ENCODE data around the gene OR6C76.
"Not testable (repeated sequence)": the region's sequence is repeated elsewhere in the genome, so short reads cannot be mapped to it uniquely, and the experiment has no call there.

Gene OR6C76

DNA sequence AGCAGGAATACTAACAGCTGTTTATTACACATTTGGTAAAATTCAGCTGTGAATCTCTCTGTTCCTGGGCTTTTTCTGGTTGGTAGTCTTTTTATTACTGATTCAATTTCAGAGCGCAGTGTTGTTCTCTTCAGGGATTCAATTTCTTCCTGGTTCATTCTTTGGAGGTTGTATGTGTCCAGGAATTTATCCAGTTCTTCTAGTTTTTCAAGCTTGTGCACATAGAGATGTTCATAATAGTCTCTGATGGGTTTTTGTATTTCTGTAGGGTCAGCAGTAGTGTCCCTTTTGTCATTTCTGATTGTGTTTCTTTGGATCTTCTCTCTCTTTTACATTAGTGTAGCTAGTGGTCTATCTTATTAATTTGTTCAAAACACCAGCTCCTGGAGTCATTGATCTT is 9.1 kb upstream of the OR6C76 start:
- H3K36me3 ChIP-seq (ENCODE audit: insufficient read depth, low read length), result no peaks in the 10 kb centered on the region
- no peak overlapping the region for H3K4me3 ChIP-seq (ENCODE audit: low read length)
- no peak overlapping the region for H3K9ac ChIP-seq (ENCODE audit: low read depth, low read length)
- H3K27ac ChIP-seq (ENCODE audit: low read depth, low read length), result no peak overlapping the region
- 100% methylated on average over 1 of the region's 1 CpG for WGBS
- no peaks in the 10 kb centered on the region for H3K4me1 ChIP-seq (ENCODE audit: insufficient read depth, low read length)
- H3K27me3 ChIP-seq (ENCODE audit: insufficient read depth, low read length), result no peaks in the 10 kb centered on the region
- no peaks in the 10 kb centered on the region for H3K9me3 ChIP-seq (ENCODE audit: insufficient read depth, low read depth, low read length)

DNA sequence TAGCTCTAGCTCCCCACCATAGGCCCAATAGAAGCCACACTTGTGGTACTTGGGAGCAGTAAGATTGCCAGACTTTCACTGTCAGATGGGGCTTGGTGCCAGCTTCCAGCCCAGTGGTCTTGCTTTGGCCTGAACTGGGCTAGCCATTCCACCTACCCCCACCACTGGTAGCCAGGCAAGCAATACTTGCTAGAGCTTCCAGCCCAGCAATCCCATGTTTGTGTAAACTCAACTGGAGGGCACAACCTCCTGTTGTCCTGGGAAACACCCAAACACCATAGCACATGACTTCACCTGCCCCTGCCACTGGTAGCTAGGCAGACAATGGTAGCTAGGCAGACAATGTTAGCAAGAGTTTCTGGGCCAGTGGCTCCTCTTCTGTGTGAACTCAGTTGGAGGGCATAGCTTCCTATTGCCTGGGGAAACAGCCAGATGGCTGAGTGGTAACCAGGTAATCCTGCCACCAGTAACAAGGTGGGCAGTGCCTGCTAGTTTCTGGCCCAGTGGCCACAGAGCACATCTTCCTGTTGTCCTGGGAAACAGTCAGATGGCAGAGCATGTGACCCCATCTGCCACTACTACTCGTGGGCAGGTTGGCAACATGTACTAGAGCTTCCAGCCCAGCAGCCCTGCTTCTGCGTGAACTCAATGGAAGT is 5.6 kb upstream of the OR6C76 start:
- Histone ChIP-seq H3K9ac (ENCODE audit: low read depth, low read length) (no peak overlapping the region), H3K4me3 (ENCODE audit: low read length) (no peak overlapping the region), H3K4me1 (ENCODE audit: insufficient read depth, low read length) (no peaks in the 10 kb centered on the region), H3K9me3 (ENCODE audit: insufficient read depth, low read depth, low read length) (no peaks in the 10 kb centered on the region), H3K27me3 (ENCODE audit: insufficient read depth, low read length) (no peaks in the 10 kb centered on the region), H3K27ac (ENCODE audit: low read depth, low read length) (no peak overlapping the region), H3K36me3 (ENCODE audit: insufficient read depth, low read length) (no peaks in the 10 kb centered on the region)
- WGBS, result 96% methylated on average over 2 of the region's 2 CpGs

DNA sequence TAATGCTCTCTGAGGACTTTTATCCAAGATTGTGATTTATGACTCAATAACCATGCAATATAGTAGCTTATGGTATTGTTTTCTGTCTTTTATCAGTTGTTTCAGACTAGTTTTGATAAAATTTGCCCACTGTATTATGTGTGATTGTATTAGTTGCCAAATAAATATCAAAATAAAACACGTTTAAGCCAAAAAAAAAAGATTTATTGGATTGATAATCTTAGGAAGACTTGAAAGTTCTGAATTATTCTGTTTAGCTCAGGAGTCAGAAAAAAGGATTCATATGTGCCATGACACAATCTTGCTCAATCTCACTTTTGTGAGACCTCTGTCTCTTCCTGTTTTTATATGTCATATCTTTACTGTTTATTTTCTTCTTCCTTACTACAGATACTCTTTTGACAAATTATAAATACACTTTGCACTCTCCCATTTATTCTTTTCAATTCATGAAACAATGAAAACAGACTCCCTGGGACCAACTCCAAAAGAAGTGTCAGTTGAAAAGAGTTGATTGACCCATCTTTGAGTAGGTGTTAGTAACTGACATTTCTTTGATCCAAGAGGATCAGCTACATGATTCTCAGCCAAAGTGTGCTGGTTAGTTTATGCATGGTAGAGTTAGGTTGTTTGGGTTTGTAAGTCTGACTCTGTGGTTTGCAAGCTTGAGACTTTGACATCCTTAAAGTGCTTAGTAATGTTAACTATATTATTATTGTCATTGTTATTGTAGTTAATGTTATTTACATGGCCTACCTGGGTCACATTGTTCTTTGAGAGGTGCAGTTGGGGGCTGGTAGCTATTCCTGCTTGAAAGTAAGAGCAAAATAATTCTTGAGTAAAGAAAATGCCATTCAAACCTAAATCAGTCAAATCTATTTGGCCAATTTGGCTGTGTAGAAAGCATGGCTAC is 2.5 kb downstream of the OR6C76 start:
- no peaks in the 10 kb centered on the region for H3K36me3 ChIP-seq (ENCODE audit: insufficient read depth, low read length)
- WGBS, result 100% methylated on average over 1 of the region's 1 CpG
- no peaks in the 10 kb centered on the region for H3K27me3 ChIP-seq (ENCODE audit: insufficient read depth, low read length)
- H3K4me1 ChIP-seq (ENCODE audit: insufficient read depth, low read length), result peaks cover 22% of the 10 kb centered on the region
- H3K27ac ChIP-seq (ENCODE audit: low read depth, low read length), result peak overlapping the region; percentile 42; the same call in 1 of the 2 replicates
- no peaks in the 10 kb centered on the region for H3K9me3 ChIP-seq (ENCODE audit: insufficient read depth, low read depth, low read length)
- H3K9ac ChIP-seq (ENCODE audit: low read depth, low read length), result no peak overlapping the region
- H3K4me3 ChIP-seq (ENCODE audit: low read length), result peak overlapping the region; percentile 14; the same call in 1 of the 2 replicates

DNA sequence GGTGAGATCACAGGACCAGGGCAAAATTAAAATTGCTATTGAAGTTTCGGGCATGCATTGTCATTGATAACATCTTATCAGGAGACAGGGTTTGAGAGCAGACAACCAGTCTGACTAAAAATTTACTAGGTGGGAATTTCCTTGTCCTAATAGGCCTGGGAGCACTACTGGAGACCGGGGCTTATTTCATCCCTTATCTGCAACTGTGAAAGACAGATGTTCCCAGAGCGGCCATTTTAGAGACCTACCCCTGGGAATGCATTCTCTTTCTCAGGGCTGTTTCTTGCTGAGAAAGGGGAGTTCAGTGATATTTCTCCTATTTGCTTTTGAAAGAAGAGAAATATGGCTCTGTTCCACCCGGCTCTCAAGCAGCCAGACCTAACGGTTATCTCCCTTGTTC is 15.2 kb downstream of the OR6C76 start:
- not testable (repeated sequence) for H3K27ac ChIP-seq (ENCODE audit: low read depth, low read length); H3K4me3 ChIP-seq (ENCODE audit: low read length); H3K9ac ChIP-seq (ENCODE audit: low read depth, low read length); H3K4me1 ChIP-seq (ENCODE audit: insufficient read depth, low read length); H3K27me3 ChIP-seq (ENCODE audit: insufficient read depth, low read length); H3K9me3 ChIP-seq (ENCODE audit: insufficient read depth, low read depth, low read length); H3K36me3 ChIP-seq (ENCODE audit: insufficient read depth, low read length)
- 83% methylated on average over 5 of the region's 5 CpGs for WGBS

DNA sequence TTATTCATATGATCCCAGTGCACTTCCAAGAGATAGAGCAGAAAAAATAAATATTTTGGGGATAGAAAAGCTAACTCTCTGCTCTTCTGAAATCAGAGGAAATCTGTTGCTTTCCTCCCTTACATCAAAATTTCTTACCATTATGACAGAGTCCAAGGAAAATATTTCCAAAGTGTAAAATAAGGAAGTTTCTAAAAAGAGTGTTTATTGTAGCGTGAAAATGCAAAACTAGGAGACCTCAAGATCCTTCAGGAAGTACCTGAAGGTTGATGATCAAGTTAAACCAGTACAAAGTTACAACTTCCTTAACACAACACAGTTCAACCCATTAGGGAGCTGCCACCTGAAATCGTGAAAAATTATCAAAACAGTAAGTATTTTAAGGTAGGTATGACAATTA is 17.7 kb downstream of the OR6C76 start, which contains the start of gene OR6C2:
TSS of gene OR6C2 (plus strand) at position 301 of the 400 bp plus-strand sequence. CDS start 8,138 bp downstream, outside the sequence.
- Histone ChIP-seq H3K36me3 (ENCODE audit: insufficient read depth, low read length) (no peaks in the 10 kb centered on the region), H3K4me1 (ENCODE audit: insufficient read depth, low read length) (no peaks in the 10 kb centered on the region), H3K27ac (ENCODE audit: low read depth, low read length) (no peak within 1 kb of the TSS), H3K27me3 (ENCODE audit: insufficient read depth, low read length) (no peaks in the 10 kb centered on the region), H3K9me3 (ENCODE audit: insufficient read depth, low read depth, low read length) (peaks cover 10% of the 10 kb centered on the region; the same call in 1 of the 2 replicates), H3K4me3 (ENCODE audit: low read length) (no peak within 1 kb of the TSS), H3K9ac (ENCODE audit: low read depth, low read length) (no peak within 1 kb of the TSS)
- 93% methylated on average over 2 of the region's 2 CpGs for WGBS

DNA sequence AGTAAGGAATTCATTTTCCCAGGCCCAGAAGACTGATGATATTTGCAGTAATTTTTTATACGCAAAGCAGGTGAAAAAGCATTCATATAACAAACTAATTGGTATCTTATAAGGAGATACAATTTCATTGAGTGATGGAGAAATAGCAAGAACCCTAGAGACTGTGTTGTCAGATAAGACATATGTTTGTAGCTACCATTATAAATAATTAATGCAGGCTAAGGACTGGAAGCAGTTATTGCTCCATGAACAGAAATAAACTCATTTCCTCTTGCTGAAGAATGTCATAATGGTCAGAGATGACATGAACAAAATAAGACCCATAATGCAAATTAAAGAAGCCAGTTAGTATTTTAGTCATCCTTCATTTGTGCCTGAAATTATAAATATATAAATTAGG is 19.3 kb downstream of the OR6C76 start:
- Histone ChIP-seq H3K9me3 (ENCODE audit: insufficient read depth, low read depth, low read length) (peaks cover 6% of the 10 kb centered on the region; the same call in 1 of the 2 replicates), H3K27ac (ENCODE audit: low read depth, low read length) (no peak overlapping the region), H3K4me3 (ENCODE audit: low read length) (no peak overlapping the region), H3K4me1 (ENCODE audit: insufficient read depth, low read length) (no peaks in the 10 kb centered on the region), H3K9ac (ENCODE audit: low read depth, low read length) (no peak overlapping the region), H3K36me3 (ENCODE audit: insufficient read depth, low read length) (no peaks in the 10 kb centered on the region), H3K27me3 (ENCODE audit: insufficient read depth, low read length) (no peaks in the 10 kb centered on the region)
- no CpG with 5 or more reads among the region's 1 CpG for WGBS

DNA sequence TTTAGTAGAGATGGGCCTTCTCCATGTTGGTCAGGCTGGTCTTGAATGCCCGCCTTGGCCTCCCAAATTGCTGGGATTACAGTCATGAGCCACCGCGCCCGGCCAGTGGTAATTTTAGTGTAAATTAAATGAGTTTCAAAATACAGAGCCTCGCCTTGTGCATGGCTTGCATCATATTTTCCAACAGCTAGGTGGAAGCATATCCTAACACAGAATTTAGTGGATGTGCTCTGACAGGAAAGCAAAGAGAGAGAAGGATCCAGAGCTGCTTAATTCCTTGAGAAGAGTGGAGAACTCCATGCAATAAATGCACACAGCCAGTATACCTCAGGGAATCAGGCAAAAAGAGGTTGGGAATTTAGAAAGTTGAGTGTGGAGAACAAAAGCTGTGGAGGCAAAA is 20.3 kb downstream of the OR6C76 start:
- Histone ChIP-seq H3K9me3 (ENCODE audit: insufficient read depth, low read depth, low read length) (no peaks in the 10 kb centered on the region), H3K36me3 (ENCODE audit: insufficient read depth, low read length) (no peaks in the 10 kb centered on the region), H3K4me3 (ENCODE audit: low read length) (no peak overlapping the region), H3K27ac (ENCODE audit: low read depth, low read length) (no peak overlapping the region), H3K4me1 (ENCODE audit: insufficient read depth, low read length) (no peaks in the 10 kb centered on the region), H3K27me3 (ENCODE audit: insufficient read depth, low read length) (no peaks in the 10 kb centered on the region), H3K9ac (ENCODE audit: low read depth, low read length) (no peak overlapping the region)
- WGBS, result 92% methylated on average over 5 of the region's 5 CpGs

DNA sequence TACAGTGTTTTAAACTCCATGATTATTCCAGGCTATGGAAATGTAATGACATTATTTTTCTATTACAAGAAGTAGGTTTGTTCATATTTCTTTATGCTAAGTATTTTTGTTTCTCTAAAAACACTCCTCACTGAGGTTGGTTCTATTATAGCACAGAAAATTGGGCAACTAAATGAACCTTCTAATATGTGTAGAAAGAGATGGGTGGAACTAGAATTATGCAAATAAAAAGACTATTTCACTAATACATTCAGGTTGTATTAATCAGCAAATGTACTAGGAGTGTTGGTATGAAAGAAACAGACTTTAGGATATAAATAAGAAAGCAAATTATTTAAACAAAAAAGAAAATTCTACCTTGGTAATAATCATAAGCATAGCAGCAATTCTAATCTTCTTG is 22.8 kb downstream of the OR6C76 start:
- Histone ChIP-seq H3K9me3 (ENCODE audit: insufficient read depth, low read depth, low read length) (no peaks in the 10 kb centered on the region), H3K4me3 (ENCODE audit: low read length) (no peak overlapping the region), H3K4me1 (ENCODE audit: insufficient read depth, low read length) (no peaks in the 10 kb centered on the region), H3K36me3 (ENCODE audit: insufficient read depth, low read length) (no peaks in the 10 kb centered on the region), H3K27me3 (ENCODE audit: insufficient read depth, low read length) (no peaks in the 10 kb centered on the region), H3K9ac (ENCODE audit: low read depth, low read length) (no peak overlapping the region), H3K27ac (ENCODE audit: low read depth, low read length) (no peak overlapping the region)

DNA sequence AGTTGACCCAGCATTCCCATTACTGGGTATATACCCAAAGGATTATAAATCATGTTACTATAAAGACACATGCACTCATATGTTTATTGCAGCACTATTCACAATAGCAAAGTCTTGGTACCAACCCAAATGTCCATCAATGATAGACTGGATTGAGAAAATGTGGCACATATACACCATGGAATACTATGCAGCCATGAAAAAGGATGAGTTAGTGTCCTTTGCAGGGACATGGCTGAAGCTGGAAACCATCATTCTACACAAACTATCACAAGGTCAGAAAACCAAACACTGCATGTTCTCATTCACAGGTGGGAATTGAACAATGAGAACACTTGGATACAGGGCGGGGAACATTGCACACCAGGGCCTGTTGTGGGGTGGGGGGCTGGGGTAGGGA is 38.9 kb downstream of the OR6C76 start:
- H3K27ac ChIP-seq (ENCODE audit: low read depth, low read length); H3K36me3 ChIP-seq (ENCODE audit: insufficient read depth, low read length); H3K9me3 ChIP-seq (ENCODE audit: insufficient read depth, low read depth, low read length); H3K9ac ChIP-seq (ENCODE audit: low read depth, low read length); H3K27me3 ChIP-seq (ENCODE audit: insufficient read depth, low read length); H3K4me1 ChIP-seq (ENCODE audit: insufficient read depth, low read length); H3K4me3 ChIP-seq (ENCODE audit: low read length): not testable (repeated sequence)
- WGBS, result 100% methylated on average over 1 of the region's 1 CpG

DNA sequence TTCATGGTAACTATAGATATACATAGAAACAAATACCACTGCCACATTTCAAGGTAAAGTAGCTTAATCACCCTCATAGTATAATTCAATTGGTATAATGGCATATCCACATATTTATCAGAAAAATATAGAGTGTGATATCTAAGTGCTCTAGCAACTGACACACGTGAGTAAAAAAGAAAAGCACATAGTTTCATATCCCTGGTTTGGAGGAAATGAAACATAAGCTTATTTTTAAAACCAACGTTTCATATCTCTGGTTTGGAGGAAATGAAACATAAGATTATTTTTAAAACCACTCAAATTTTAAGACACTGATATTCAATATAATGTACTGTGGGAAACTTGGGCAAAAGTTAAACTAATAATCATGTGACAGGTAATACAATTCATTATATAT is 41.8 kb downstream of the OR6C76 start:
- no peak overlapping the region for H3K9ac ChIP-seq (ENCODE audit: low read depth, low read length)
- H3K27ac ChIP-seq (ENCODE audit: low read depth, low read length), result no peak overlapping the region
- no peak overlapping the region for H3K4me3 ChIP-seq (ENCODE audit: low read length)
- H3K9me3 ChIP-seq (ENCODE audit: insufficient read depth, low read depth, low read length), result no peaks in the 10 kb centered on the region
- no CpG with 5 or more reads among the region's 2 CpGs for WGBS
- no peaks in the 10 kb centered on the region for H3K36me3 ChIP-seq (ENCODE audit: insufficient read depth, low read length)
- no peaks in the 10 kb centered on the region for H3K27me3 ChIP-seq (ENCODE audit: insufficient read depth, low read length)
- peaks cover 8% of the 10 kb centered on the region for H3K4me1 ChIP-seq (ENCODE audit: insufficient read depth, low read length)

DNA sequence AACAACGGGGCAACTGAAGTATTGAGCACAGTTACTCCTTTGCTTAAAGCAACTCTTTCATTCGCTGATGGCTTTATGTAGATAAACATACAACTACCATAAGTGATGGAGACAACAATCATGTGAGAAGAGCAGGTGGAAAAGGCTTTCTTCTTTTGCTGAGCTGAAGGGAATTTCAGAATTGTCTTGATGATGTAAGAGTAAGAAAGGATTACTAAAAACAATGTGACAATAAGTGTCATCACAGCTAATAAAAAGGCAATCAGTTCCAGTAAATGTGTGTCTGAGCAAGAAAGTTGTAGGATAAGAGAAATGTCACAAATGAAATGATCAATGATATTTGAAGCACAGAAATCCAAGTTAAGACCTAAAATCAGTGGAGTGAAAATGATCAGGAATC is 43.2 kb downstream of the OR6C76 start:
- Histone ChIP-seq H3K9me3 (ENCODE audit: insufficient read depth, low read depth, low read length) (no peaks in the 10 kb centered on the region), H3K27ac (ENCODE audit: low read depth, low read length) (no peak overlapping the region), H3K4me1 (ENCODE audit: insufficient read depth, low read length) (peaks cover 8% of the 10 kb centered on the region), H3K9ac (ENCODE audit: low read depth, low read length) (no peak overlapping the region), H3K4me3 (ENCODE audit: low read length) (no peak overlapping the region), H3K27me3 (ENCODE audit: insufficient read depth, low read length) (no peaks in the 10 kb centered on the region), H3K36me3 (ENCODE audit: insufficient read depth, low read length) (no peaks in the 10 kb centered on the region)
- WGBS, result 77% methylated on average over 2 of the region's 2 CpGs

All from HUES64 (cell line).